H1 (cell line): ENCODE results near the gene PAX6. TPM values are rescaled to one million over a fixed set of nuclear protein-coding genes. Genes with fewer than 3 reads are reported as not detected.

Experiments used
- RAD21 ChIP-seq, 2 experiments: IDR thresholded peaks in 1 of 2; conservative IDR thresholded peaks in 1 of 2; 2 replicates each; pipeline ENCODE4 v1.6.1; 2011; ENCODE audit warnings: low read depth in 2 of 2, low read length in 2 of 2, improper control_type of control experiment in 1 of 2, inconsistent platforms in 1 of 2, mild to moderate bottlenecking in 1 of 2, moderate library complexity in 1 of 2
- polyA plus RNA-seq, 7 experiments: library from polyadenylated mRNA; depleted of rRNA in 3 of 7; stranded (reverse) in 5 of 7; unstranded in 2 of 7; fragments of >200 nt in 5 of 7; fragments of 200-250 nt in 2 of 7; gene quantifications; 1 replicate in 5 of 7; 2 replicates in 1 of 7; 4 replicates in 1 of 7; pipeline versions ENCODE4 v1.2.1 to v1.2.3, GENCODE V29; 2011 to 2013; ENCODE audit warnings: missing spikeins in 2 of 7, mixed read lengths in 2 of 7
- total RNA-seq: library from RNA; stranded (reverse); fragmentation: NEBNext Ultra II Directional; extraction: Animal tissue kit (Norgen Biotek cat#: 25700); gene quantifications from 2 replicates; pipeline ENCODE4 v1.2.1, GENCODE V29; 2021

Gene PAX6
- total and polyA plus RNA-seq, 2 of the 8 experiments (the other 6 are each of a cell fraction or from before 2014, with no cell fraction given), result 0.30 to 0.65 TPM

DNA sequence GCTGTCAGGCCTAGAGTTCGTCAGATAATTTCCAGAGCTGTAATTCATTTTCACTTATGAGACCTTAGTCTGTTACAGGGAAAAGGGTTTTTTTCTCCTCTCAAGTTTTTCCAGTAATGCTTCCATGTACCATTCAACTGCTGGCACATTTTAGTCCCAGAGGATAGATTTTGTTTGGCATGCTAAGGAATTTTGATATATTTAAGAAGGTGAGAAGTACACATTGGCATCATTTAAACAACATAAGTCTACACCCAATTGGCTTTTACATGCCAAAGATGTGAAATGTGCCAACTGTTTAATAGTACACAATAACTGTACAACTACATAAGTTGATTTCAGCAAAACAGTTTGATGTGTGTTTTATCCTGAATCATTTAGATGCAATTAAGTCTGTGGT is 71.0 kb downstream of the PAX6 start (continued):
- TF ChIP-seq RAD21 (IDR thresholded peaks at IDR 0.05 in 1 of 2, conservative IDR thresholded peaks at IDR 0.05 in 1 of 2; ENCODE audit: low read depth in 2 of 2, low read length in 2 of 2), result no peak
